ENCODE data around the gene LRGUK. TPM values are rescaled to one million over a fixed set of nuclear protein-coding genes. Genes with fewer than 3 reads are reported as not detected.

Gene LRGUK
- total RNA-seq, 2 donors from 2014 or later = 0.14 to 0.19 TPM

DNA sequence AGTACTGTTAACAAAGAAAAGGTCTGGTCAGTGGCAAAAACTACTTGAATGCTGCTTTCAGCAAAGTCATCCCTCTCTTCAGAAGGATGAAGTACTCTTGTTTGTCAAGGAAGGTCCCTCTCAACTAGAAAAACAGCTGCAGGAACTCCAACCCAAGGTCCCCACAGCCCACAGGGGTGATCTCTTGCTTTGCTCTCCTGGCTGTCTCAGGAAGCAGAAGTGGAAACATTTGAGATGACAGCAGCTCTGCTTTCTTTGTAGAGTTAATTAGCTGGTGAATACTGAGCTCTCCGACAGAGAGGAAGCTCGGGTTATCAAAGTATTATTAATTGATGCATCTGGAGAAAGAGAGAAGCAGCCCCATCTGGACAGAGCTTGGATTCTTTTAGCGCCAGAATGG, 25.4 kb upstream of the LRGUK start:
- Mint-ChIP-seq H3K36me3 (ENCODE audit: insufficient read depth in 2 of 2) (no peaks in the 10 kb centered on the region), H3K4me3 (no peak overlapping the region), H3K27me3 (ENCODE audit: low read depth) (no peaks in the 10 kb centered on the region), H3K4me1 (ENCODE audit: low read depth) (no peaks in the 10 kb centered on the region), H3K9me3 (peaks cover 0 to 6% of the 10 kb centered on the region in 2 donors), H3K27ac (no peak overlapping the region)
- DNase-seq (no peak), ATAC-seq (replicated peaks in 1 of 2) (peak in 1 of 2 donors; percentile 5)

GRCh38 chr7:134104166-134104565, 23.0 kb upstream of the LRGUK start:
- Mint-ChIP-seq H3K36me3 (ENCODE audit: insufficient read depth in 2 of 2) (no peaks in the 10 kb centered on the region), H3K4me3 (no peak overlapping the region), H3K27ac (no peak overlapping the region), H3K9me3 (no peaks in the 10 kb centered on the region), H3K4me1 (ENCODE audit: low read depth) (no peaks in the 10 kb centered on the region), H3K27me3 (ENCODE audit: low read depth) (no peaks in the 10 kb centered on the region)
- ATAC-seq (replicated peaks in 1 of 2) (peak in 1 of 2 donors; percentile 63), DNase-seq (no peak)

GRCh38 chr7:134105841-134106240, 21.3 kb upstream of the LRGUK start:
- Mint-ChIP-seq H3K27me3 (ENCODE audit: low read depth) (no peaks in the 10 kb centered on the region), H3K36me3 (ENCODE audit: insufficient read depth in 2 of 2) (no peaks in the 10 kb centered on the region), H3K4me1 (ENCODE audit: low read depth) (no peaks in the 10 kb centered on the region), H3K4me3 (no peak overlapping the region), H3K9me3 (no peaks in the 10 kb centered on the region), H3K27ac (no peak overlapping the region)
- DNase-seq (no peak), ATAC-seq (replicated peaks in 1 of 2) (no peak)

GRCh38 chr7:134108802-134109201, 18.3 kb upstream of the LRGUK start:
- no peak for ATAC-seq (replicated peaks in 1 of 2)
- Mint-ChIP-seq H3K4me3 (no peak overlapping the region), H3K9me3 (no peaks in the 10 kb centered on the region), H3K27me3 (ENCODE audit: low read depth) (no peaks in the 10 kb centered on the region), H3K36me3 (ENCODE audit: insufficient read depth in 2 of 2) (no peaks in the 10 kb centered on the region), H3K4me1 (ENCODE audit: low read depth) (no peaks in the 10 kb centered on the region), H3K27ac (no peak overlapping the region)
- DNase-seq = no peak

DNA sequence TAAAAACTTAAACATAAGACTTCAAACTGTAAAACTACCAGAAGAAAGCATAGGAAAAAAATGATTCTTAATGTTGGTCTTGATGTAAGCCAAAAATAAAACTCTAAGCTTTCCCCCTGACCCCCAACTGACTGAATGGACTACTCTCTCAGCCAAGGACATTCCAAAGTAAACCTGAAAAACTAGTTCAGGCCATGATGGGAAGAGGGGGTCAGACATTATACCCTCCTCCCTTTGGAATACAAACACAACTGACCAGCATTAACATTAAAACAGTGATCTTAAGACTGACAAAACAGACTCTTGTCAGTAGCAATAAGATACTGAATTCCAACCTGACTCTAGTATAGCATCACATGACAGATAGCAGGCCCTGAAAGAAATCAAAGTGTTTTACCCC, 13.5 kb upstream of the LRGUK start:
- Mint-ChIP-seq H3K27me3 (ENCODE audit: low read depth) (no peaks in the 10 kb centered on the region), H3K9me3 (no peaks in the 10 kb centered on the region), H3K4me1 (ENCODE audit: low read depth) (no peaks in the 10 kb centered on the region), H3K27ac (no peak overlapping the region), H3K4me3 (no peak overlapping the region), H3K36me3 (ENCODE audit: insufficient read depth in 2 of 2) (peaks cover 0 to 1% of the 10 kb centered on the region in 2 donors)
- DNase-seq (no peak), ATAC-seq (replicated peaks in 1 of 2) (no peak)

DNA sequence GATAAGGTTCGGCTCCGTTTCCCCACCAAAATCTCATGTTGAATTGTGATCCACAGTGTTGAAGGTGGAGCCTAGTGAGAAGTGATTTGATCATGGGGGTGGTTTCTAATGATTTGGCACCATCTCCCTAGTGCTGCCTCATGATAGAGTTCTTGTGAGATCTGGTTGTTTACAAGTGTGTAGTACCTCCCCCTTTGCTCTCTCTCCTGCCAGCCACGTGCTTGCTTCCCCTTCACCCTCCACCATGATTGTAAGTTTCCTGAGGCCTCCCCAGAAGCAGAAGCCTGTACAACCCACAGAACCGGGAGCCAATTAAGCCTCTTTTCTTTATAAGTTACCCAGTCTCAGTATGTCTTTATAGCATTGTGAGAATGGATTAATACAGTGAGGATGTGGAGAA, 12.1 kb upstream of the LRGUK start:
- DNase-seq (no peak), ATAC-seq (replicated peaks in 1 of 2) (no peak)
- H3K4me1 Mint-ChIP-seq (ENCODE audit: low read depth) = no peaks in the 10 kb centered on the region
- no peak overlapping the region for H3K4me3 Mint-ChIP-seq
- H3K27me3 Mint-ChIP-seq (ENCODE audit: low read depth) = no peaks in the 10 kb centered on the region
- no peaks in the 10 kb centered on the region for H3K9me3 Mint-ChIP-seq
- no peak overlapping the region for H3K27ac Mint-ChIP-seq
- peaks cover 0 to 1% of the 10 kb centered on the region in 2 donors for H3K36me3 Mint-ChIP-seq (ENCODE audit: insufficient read depth in 2 of 2)

- no peak overlapping the region for H3K4me3 Mint-ChIP-seq
- H3K27me3 Mint-ChIP-seq (ENCODE audit: low read depth) = no peaks in the 10 kb centered on the region
- ATAC-seq (replicated peaks in 1 of 2) = no peak
- no peak for DNase-seq
- no peaks in the 10 kb centered on the region for H3K9me3 Mint-ChIP-seq
- no peaks in the 10 kb centered on the region for H3K4me1 Mint-ChIP-seq (ENCODE audit: low read depth)
- peaks cover 0 to 1% of the 10 kb centered on the region in 2 donors for H3K36me3 Mint-ChIP-seq (ENCODE audit: insufficient read depth in 2 of 2)
- no peak overlapping the region for H3K27ac Mint-ChIP-seq
Observed at GRCh38 chr7:134120405-134120804, 6.7 kb upstream of the LRGUK start.

- H3K9me3 Mint-ChIP-seq = no peaks in the 10 kb centered on the region
- H3K4me3 Mint-ChIP-seq = no peak overlapping the region
- no peaks in the 10 kb centered on the region for H3K27me3 Mint-ChIP-seq (ENCODE audit: low read depth)
- H3K27ac Mint-ChIP-seq = no peak overlapping the region
- DNase-seq (no peak), ATAC-seq (replicated peaks in 1 of 2) (no peak)
- H3K36me3 Mint-ChIP-seq (ENCODE audit: insufficient read depth in 2 of 2) = peaks cover 0 to 1% of the 10 kb centered on the region in 2 donors
- H3K4me1 Mint-ChIP-seq (ENCODE audit: low read depth) = peaks cover 2% of the 10 kb centered on the region
Observed at GRCh38 chr7:134121632-134122139, 5.5 kb upstream of the LRGUK start.

- H3K36me3 Mint-ChIP-seq (ENCODE audit: insufficient read depth in 2 of 2) = no peaks in the 10 kb centered on the region
- peaks cover 13% of the 10 kb centered on the region for H3K4me1 Mint-ChIP-seq (ENCODE audit: low read depth)
- H3K4me3 Mint-ChIP-seq = no peak overlapping the region
- peaks cover 1% of the 10 kb centered on the region for H3K27me3 Mint-ChIP-seq (ENCODE audit: low read depth)
- no peaks in the 10 kb centered on the region for H3K9me3 Mint-ChIP-seq
- DNase-seq (no peak), ATAC-seq (replicated peaks in 1 of 2) (no peak)
- no peak overlapping the region for H3K27ac Mint-ChIP-seq
Observed at GRCh38 chr7:134122980-134123379, 4.2 kb upstream of the LRGUK start.

- no peak overlapping the region for H3K4me3 Mint-ChIP-seq
- H3K9me3 Mint-ChIP-seq = no peaks in the 10 kb centered on the region
- H3K27ac Mint-ChIP-seq = no peak overlapping the region
- ATAC-seq (replicated peaks in 1 of 2) (no peak), DNase-seq (no peak)
- no peaks in the 10 kb centered on the region for H3K36me3 Mint-ChIP-seq (ENCODE audit: insufficient read depth in 2 of 2)
- H3K27me3 Mint-ChIP-seq (ENCODE audit: low read depth) = peaks cover 20% of the 10 kb centered on the region
- H3K4me1 Mint-ChIP-seq (ENCODE audit: low read depth) = peaks cover 19% of the 10 kb centered on the region
Observed at GRCh38 chr7:134126146-134126545, 994 bp upstream of the LRGUK start.

- H3K9me3 Mint-ChIP-seq = no peaks in the 10 kb centered on the region
- H3K4me1 Mint-ChIP-seq (ENCODE audit: low read depth) = peaks cover 19% of the 10 kb centered on the region
- no peak for ATAC-seq (replicated peaks in 1 of 2)
- H3K27me3 Mint-ChIP-seq (ENCODE audit: low read depth) = peaks cover 24% of the 10 kb centered on the region
- H3K4me3 Mint-ChIP-seq = peak overlapping the region; percentile 87 to 88
- H3K36me3 Mint-ChIP-seq (ENCODE audit: insufficient read depth in 2 of 2) = no peaks in the 10 kb centered on the region
- DNase-seq = no peak
- H3K27ac Mint-ChIP-seq = no peak overlapping the region
Observed at GRCh38 chr7:134126596-134126965, 559 bp upstream of the LRGUK start.

DNA sequence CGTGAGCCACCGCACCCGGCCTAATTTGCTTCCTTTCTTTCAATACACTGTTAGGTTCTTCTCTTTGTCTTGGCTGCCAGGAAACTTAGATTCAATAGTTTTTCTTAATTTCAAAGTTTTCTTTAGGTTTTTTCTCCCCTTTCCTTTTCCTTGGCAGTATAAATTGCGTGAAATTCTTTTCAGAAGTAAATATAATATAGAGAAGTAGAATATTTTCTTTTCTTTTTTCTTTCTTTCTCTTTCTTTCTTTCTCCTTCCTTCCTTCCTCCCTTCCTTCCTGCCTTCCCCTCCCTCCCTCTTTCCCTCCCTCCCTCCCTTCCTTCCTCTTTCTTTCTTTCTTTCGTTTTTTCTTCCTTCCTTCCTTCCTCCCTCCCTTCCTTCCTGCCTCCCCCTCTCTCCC, 1.7 kb downstream of the LRGUK start:
- no peaks in the 10 kb centered on the region for H3K36me3 Mint-ChIP-seq (ENCODE audit: insufficient read depth in 2 of 2)
- H3K9me3 Mint-ChIP-seq = no peaks in the 10 kb centered on the region
- H3K27me3 Mint-ChIP-seq (ENCODE audit: low read depth) = peaks cover 27% of the 10 kb centered on the region
- H3K27ac Mint-ChIP-seq = no peak overlapping the region
- ATAC-seq (replicated peaks in 1 of 2) = no peak
- H3K4me1 Mint-ChIP-seq (ENCODE audit: low read depth) = peaks cover 19% of the 10 kb centered on the region
- DNase-seq = no peak
- H3K4me3 Mint-ChIP-seq = peak overlapping the region; percentile 87 to 88

GRCh38 chr7:134129856-134130523, 2.9 kb downstream of the LRGUK start:
- Mint-ChIP-seq H3K9me3 (no peaks in the 10 kb centered on the region), H3K36me3 (ENCODE audit: insufficient read depth in 2 of 2) (no peaks in the 10 kb centered on the region), H3K27ac (no peak overlapping the region), H3K4me1 (ENCODE audit: low read depth) (peaks cover 19% of the 10 kb centered on the region), H3K4me3 (no peak overlapping the region), H3K27me3 (ENCODE audit: low read depth) (peaks cover 27% of the 10 kb centered on the region)
- DNase-seq (no peak), ATAC-seq (replicated peaks in 1 of 2) (no peak)

DNA sequence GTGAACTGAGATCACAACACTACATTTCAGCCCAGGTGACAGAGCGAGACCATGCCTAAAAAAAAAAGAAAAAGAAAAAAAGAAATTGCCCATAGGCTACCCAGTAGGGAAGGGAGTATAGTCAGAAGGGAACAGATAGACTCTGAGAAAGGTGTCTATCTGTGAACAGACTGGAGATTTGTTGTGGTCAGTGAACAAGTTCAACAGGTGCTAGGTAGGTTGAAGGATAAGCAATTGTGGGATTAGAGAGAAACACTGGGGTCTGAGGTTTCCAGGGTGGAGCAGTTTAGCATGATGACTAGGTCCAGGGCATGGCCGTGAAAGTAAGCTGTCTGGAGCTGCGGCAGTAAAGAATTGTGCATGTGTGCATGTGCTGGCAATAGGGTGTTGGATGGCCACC, 6.9 kb downstream of the LRGUK start:
- H3K27me3 Mint-ChIP-seq (ENCODE audit: low read depth) = peaks cover 18% of the 10 kb centered on the region
- H3K27ac Mint-ChIP-seq = no peak overlapping the region
- H3K9me3 Mint-ChIP-seq = no peaks in the 10 kb centered on the region
- ATAC-seq (replicated peaks in 1 of 2) (no peak), DNase-seq (no peak)
- no peaks in the 10 kb centered on the region for H3K4me1 Mint-ChIP-seq (ENCODE audit: low read depth)
- H3K36me3 Mint-ChIP-seq (ENCODE audit: insufficient read depth in 2 of 2) = no peaks in the 10 kb centered on the region
- H3K4me3 Mint-ChIP-seq = no peak overlapping the region

Measured in activated T-cell treated with anti-CD3 and anti-CD28 coated beads, Interleukin-2, amount 50 U/mL, for 72 hours (primary cell).